Left kidney (tissue), 2 donors: ENCODE data around the gene GSN. TPM values are rescaled to one million over a fixed set of nuclear protein-coding genes. Genes with fewer than 3 reads are reported as not detected.

Experiments used
- DNase-seq: peaks from one replicate; pipeline ENCODE4 v3.0.0-alpha.2; 2013
- polyA plus RNA-seq: library from polyadenylated mRNA; unstranded; fragments of 120-200 nt; gene quantifications from one replicate; pipeline ENCODE4 v1.2.1, GENCODE V29; 2013; ENCODE audit not compliant: insufficient read length

Gene GSN
- polyA plus RNA-seq, 1 donor = 161 TPM

GRCh38 chr9:121369595-121370265 lies 101.8 kb downstream of the GSN start, which contains the start of gene STOM:
STOM (minus strand) TSS chr9:121370250; CDS start chr9:121370187, 63 bp downstream.
- no peak for DNase-seq

GRCh38 chr9:121371495-121372061 lies 103.6 kb downstream of the GSN start:
- no peak for DNase-seq

GRCh38 chr9:121372239-121373010 lies 104.5 kb downstream of the GSN start:
- DNase-seq = no peak

GRCh38 chr9:121373011-121373729 lies 105.2 kb downstream of the GSN start:
- no peak for DNase-seq

- no peak for DNase-seq
Observed at GRCh38 chr9:121376214-121376830, 108.4 kb downstream of the GSN start.

GRCh38 chr9:121380846-121381245 lies 112.9 kb downstream of the GSN start:
- no peak for DNase-seq

Other genes with a start within 250 kb of the GSN start
- gene C5, start 217.9 kb upstream of the GSN start, polyA plus RNA-seq = 19.5 TPM
- 43.6 TPM for gene CNTRL, start 193.2 kb upstream of the GSN start, polyA plus RNA-seq
- gene RAB14, start 66.3 kb upstream of the GSN start, polyA plus RNA-seq = 109 TPM
- gene STOM, start 102.1 kb downstream of the GSN start, polyA plus RNA-seq = 62.4 TPM
- gene GGTA1, start 231.7 kb downstream of the GSN start, polyA plus RNA-seq = 5.2 TPM